Endothelial cell of umbilical vein (primary cell): ENCODE measurements around the gene WASF2.

Experiments used
- EZH2 ChIP-seq: IDR thresholded peaks from 2 replicates; pipeline ENCODE4 v1.6.1; 2012; ENCODE audit warnings: borderline replicate concordance, low read depth, mild to moderate bottlenecking, moderate library complexity, low read length, inconsistent platforms; ENCODE audit not compliant: severe bottlenecking
- JUN ChIP-seq: IDR thresholded peaks from 2 replicates; pipeline ENCODE4 v1.6.1; 2011; ENCODE audit warnings: borderline replicate concordance, low read depth; ENCODE audit not compliant: insufficient read length, insufficient read depth
- POLR2AphosphoS5 ChIP-seq: IDR thresholded peaks from 2 replicates; pipeline ENCODE4 v1.6.1; 2012; ENCODE audit warnings: low read depth, mild to moderate bottlenecking, control low read depth, low read length, moderate library complexity; ENCODE audit not compliant: insufficient read depth
- TF ChIP-seq, protein P1 (sequence below), 2 donors: IDR thresholded peaks; 1 replicate in 1 of 2; 2 replicates in 1 of 2; pipeline ENCODE4 v1.5.1; 2011; ENCODE audit warnings: low read length in 2 of 2, mild to moderate bottlenecking in 2 of 2, moderate library complexity in 2 of 2, control low read depth in 1 of 2, inconsistent platforms in 1 of 2, low read depth in 1 of 2; ENCODE audit not compliant: insufficient read depth in 1 of 2; ENCODE audit errors: extremely low read depth in 1 of 2

DNA sequence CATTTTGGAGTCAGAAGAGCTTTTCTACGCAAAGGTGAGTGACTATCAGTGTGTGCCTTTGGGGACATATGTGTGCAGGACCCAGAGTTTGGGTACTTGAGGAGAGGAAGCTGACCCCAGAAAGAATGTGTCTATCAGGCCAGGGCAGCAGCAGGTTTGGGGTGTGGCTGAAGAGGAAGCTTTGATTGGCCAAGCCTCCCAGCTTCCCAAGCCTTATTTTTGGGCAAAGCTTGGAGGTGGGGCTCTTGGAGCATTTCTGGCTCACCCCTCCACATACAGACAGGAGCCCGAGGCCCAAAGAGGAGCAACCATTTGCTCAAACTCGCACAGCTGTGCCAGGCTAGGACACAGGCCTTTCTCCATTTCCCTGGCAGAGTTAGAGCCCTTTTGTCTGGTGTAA, 92.9 kb downstream of the WASF2 start:
- TF ChIP-seq, protein P1, sequence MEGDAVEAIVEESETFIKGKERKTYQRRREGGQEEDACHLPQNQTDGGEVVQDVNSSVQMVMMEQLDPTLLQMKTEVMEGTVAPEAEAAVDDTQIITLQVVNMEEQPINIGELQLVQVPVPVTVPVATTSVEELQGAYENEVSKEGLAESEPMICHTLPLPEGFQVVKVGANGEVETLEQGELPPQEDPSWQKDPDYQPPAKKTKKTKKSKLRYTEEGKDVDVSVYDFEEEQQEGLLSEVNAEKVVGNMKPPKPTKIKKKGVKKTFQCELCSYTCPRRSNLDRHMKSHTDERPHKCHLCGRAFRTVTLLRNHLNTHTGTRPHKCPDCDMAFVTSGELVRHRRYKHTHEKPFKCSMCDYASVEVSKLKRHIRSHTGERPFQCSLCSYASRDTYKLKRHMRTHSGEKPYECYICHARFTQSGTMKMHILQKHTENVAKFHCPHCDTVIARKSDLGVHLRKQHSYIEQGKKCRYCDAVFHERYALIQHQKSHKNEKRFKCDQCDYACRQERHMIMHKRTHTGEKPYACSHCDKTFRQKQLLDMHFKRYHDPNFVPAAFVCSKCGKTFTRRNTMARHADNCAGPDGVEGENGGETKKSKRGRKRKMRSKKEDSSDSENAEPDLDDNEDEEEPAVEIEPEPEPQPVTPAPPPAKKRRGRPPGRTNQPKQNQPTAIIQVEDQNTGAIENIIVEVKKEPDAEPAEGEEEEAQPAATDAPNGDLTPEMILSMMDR (IDR thresholded peaks at IDR 0.05; ENCODE audit: extremely low read depth in 1 of 2, insufficient read depth in 1 of 2, low read depth in 1 of 2, low read length in 2 of 2) = no peak
- TF ChIP-seq JUN = no peak
- no peak for TF ChIP-seq POLR2AphosphoS5
- TF ChIP-seq EZH2 = no peak
